Activated B cell treated with CpG ODN at 0.5 μM for 24 hours (primary cell): ENCODE measurements around the gene PI3. TPM values are rescaled to one million over a fixed set of nuclear protein-coding genes. Genes with fewer than 3 reads are reported as not detected.
A peak's percentile ranks its signal among the peaks of the same experiment; 100 is the strongest.

Source experiments
- ATAC-seq: fragments of 200-7000 bp; cut with Tn5 transposase; one replicate; pipeline ENCODE4 v1.10.0; 2021; ENCODE audit warnings: low read depth, mild to moderate bottlenecking, moderate library complexity
- CTCF ChIA-PET: fragments of 350-600 bp; sonication (Branson Sonifier 250); formaldehyde crosslinking; loops from one replicate; lab custom pipeline; 2021; ENCODE audit warnings: antibody characterized with exemption; lab: Charles Lee
- POLR2A ChIA-PET: fragments of 350-600 bp; sonication (Branson Sonifier 250); formaldehyde crosslinking; loops from one replicate; lab custom pipeline; 2021; ENCODE audit warnings: antibody characterized with exemption; lab: Charles Lee
- DNase-seq: peaks from one replicate; pipeline ENCODE4 v3.0.0; 2022
- H3K27ac Mint-ChIP-seq: one replicate; pipeline ENCODE4 v1.8.0; 2020; ENCODE audit warnings: mixed read lengths
- H3K27me3 Mint-ChIP-seq: one replicate; pipeline ENCODE4 v1.8.0; 2021; ENCODE audit warnings: mixed read lengths
- H3K36me3 Mint-ChIP-seq: one replicate; pipeline ENCODE4 v1.8.0; 2021; ENCODE audit warnings: low read depth, mixed read lengths
- H3K4me1 Mint-ChIP-seq: one replicate; pipeline ENCODE4 v1.8.0; 2021; ENCODE audit warnings: mixed read lengths
- H3K4me3 Mint-ChIP-seq: one replicate; pipeline ENCODE4 v1.8.0; 2020; ENCODE audit warnings: mild to moderate bottlenecking, mixed read lengths
- H3K9me3 Mint-ChIP-seq: one replicate; pipeline ENCODE4 v1.8.0; 2020; ENCODE audit warnings: mixed read lengths
- intact Hi-C: fragments of 100-400 bp; cut with micrococcal nuclease; formaldehyde crosslinking; loops from one replicate; pipeline ENCODE4 v1.15.1; 2024
- total RNA-seq: library from RNA; stranded (reverse); gene quantifications from 2 replicates; pipeline ENCODE4 v1.2.3, GENCODE V29; 2022
- TF ChIP-seq, protein P1 (sequence below): fragments of 200-600 bp; IDR thresholded peaks from one replicate; pipeline ENCODE4 v1.8.0; 2022; ENCODE audit warnings: antibody characterized with exemption, mild to moderate bottlenecking

PI3 gene
- total RNA-seq, 1 donor from 2014 or later: not detected

DNA sequence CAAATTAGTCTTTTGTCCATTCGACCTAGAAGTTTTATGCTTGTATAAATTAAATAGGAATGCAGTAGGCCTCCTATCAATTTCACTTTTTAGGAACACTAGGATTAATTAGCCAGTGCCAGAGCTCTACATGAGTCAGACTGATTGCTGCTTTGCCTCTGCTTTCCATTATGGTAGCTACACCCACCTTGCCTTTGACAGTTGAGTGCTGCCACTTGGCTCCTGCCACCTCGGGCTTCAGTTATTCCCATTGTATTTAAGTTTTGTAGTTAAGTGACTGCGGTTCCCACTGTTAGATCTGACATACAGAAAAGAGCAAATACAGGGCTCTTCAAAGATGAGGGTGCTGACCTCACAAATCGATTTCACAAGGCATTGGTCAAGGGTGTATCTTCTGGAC lies 33.9 kb upstream of the PI3 start:
- CTCF ChIA-PET: no interaction called here
- no peaks in the 10 kb centered on the region for H3K36me3 Mint-ChIP-seq
- H3K27ac Mint-ChIP-seq: no peak overlapping the region
- H3K4me1 Mint-ChIP-seq: no peaks in the 10 kb centered on the region
- TF ChIP-seq, protein P1, sequence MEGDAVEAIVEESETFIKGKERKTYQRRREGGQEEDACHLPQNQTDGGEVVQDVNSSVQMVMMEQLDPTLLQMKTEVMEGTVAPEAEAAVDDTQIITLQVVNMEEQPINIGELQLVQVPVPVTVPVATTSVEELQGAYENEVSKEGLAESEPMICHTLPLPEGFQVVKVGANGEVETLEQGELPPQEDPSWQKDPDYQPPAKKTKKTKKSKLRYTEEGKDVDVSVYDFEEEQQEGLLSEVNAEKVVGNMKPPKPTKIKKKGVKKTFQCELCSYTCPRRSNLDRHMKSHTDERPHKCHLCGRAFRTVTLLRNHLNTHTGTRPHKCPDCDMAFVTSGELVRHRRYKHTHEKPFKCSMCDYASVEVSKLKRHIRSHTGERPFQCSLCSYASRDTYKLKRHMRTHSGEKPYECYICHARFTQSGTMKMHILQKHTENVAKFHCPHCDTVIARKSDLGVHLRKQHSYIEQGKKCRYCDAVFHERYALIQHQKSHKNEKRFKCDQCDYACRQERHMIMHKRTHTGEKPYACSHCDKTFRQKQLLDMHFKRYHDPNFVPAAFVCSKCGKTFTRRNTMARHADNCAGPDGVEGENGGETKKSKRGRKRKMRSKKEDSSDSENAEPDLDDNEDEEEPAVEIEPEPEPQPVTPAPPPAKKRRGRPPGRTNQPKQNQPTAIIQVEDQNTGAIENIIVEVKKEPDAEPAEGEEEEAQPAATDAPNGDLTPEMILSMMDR: no peak
- intact Hi-C loops: no loop called here
- no peak overlapping the region for H3K4me3 Mint-ChIP-seq
- POLR2A ChIA-PET: no interaction called here
- DNase-seq: no peak
- ATAC-seq: no peak
- H3K9me3 Mint-ChIP-seq: no peaks in the 10 kb centered on the region
- peaks cover 19% of the 10 kb centered on the region for H3K27me3 Mint-ChIP-seq

DNA sequence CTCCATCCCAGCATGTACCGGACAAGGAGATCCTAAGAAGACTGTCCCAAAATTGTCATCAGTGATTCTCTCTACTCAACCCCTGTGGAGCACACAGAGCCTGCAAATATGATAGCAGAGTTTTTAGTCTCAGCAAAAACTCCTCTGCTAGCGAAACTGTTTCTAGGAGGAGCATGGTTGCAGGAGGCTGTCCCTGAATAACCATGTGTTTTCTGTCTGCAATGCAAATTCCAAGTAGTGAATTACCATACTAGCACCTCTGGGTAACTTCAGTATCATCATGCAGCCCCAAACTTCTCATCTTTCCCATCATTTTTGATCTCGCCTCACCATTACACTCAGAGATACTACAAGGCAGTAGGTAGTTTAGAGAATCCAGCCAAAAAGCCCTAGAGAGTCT lies 25.6 kb upstream of the PI3 start:
- no peaks in the 10 kb centered on the region for H3K9me3 Mint-ChIP-seq
- H3K27ac Mint-ChIP-seq: no peak overlapping the region
- H3K36me3 Mint-ChIP-seq: no peaks in the 10 kb centered on the region
- ATAC-seq (no peak), DNase-seq (no peak)
- no peak overlapping the region for H3K4me3 Mint-ChIP-seq
- intact Hi-C loops: no loop called here
- POLR2A ChIA-PET: no interaction called here
- CTCF ChIA-PET: no interaction called here
- TF ChIP-seq, protein P1: no peak
- peaks cover 28% of the 10 kb centered on the region for H3K27me3 Mint-ChIP-seq
- H3K4me1 Mint-ChIP-seq: peaks cover 5% of the 10 kb centered on the region

DNA sequence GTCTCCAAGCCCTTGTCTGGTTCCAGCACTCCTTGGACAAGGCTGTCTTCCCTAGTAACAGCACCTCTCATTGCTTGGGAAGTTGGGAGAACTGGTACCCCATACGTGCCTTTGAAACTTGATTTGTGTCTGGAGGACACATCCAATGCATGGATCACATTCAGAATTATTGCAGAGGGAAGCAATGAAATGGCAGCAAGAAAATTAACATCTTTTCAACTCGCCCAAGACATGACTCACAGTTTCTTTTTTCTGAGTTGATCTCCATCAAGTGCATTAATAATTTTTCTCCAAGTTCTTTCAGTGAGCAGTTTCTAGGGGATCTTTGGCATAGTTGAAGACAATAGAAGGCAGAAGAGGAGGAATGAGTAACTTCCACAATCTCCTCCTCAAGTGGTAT lies 22.3 kb upstream of the PI3 start:
- TF ChIP-seq, protein P1: no peak
- no peak for ATAC-seq
- H3K9me3 Mint-ChIP-seq: peaks cover 11% of the 10 kb centered on the region

DNA sequence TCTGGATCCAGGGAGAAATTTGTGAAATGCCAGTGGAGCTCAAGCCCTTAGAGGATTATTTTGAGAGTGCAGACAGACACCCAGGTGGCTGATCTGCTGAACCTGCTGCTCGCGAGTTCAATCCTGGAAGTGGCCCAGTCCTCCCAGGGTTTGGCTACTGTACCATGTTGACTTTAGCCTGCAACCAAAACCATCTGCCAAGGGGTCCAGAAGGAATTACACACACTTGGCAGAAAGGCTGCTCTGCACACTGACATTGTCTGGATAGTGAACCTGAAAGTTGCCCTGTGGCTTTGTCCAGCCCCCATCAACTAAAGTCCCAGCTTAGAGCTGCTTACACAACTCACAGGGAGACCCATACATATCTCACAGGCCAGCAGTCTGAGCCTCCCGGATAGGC lies 21.6 kb upstream of the PI3 start:
- Mint-ChIP-seq H3K4me1 (peaks cover 15% of the 10 kb centered on the region), H3K36me3 (peaks cover 3% of the 10 kb centered on the region), H3K27me3 (peaks cover 14% of the 10 kb centered on the region), H3K4me3 (no peak overlapping the region), H3K27ac (no peak overlapping the region), H3K9me3 (peaks cover 15% of the 10 kb centered on the region)
- ATAC-seq (no peak), DNase-seq (no peak)
- POLR2A ChIA-PET: no interaction called here
- intact Hi-C loops: no loop called here
- CTCF ChIA-PET: no interaction called here
- TF ChIP-seq, protein P1: no peak

More for the DNA sequence above, 22.3 kb upstream of the PI3 start:
- intact Hi-C loops: no loop called here
- Mint-ChIP-seq H3K27ac (no peak overlapping the region), H3K4me3 (no peak overlapping the region), H3K4me1 (peaks cover 15% of the 10 kb centered on the region), H3K27me3 (peaks cover 14% of the 10 kb centered on the region), H3K36me3 (peaks cover 3% of the 10 kb centered on the region)
- CTCF ChIA-PET: no interaction called here
- DNase-seq: no peak
- POLR2A ChIA-PET: no interaction called here

GRCh38 chr20:45153752-45154151 lies 20.9 kb upstream of the PI3 start:
- intact Hi-C loops: no loop called here
- H3K4me1 Mint-ChIP-seq: peaks cover 15% of the 10 kb centered on the region
- H3K9me3 Mint-ChIP-seq: peaks cover 20% of the 10 kb centered on the region
- H3K27me3 Mint-ChIP-seq: peaks cover 13% of the 10 kb centered on the region
- ChIA-PET CTCF (no interaction called here), POLR2A (no interaction called here)
- DNase-seq (no peak), ATAC-seq (peak; percentile 71)
- H3K36me3 Mint-ChIP-seq: peaks cover 3% of the 10 kb centered on the region
- H3K4me3 Mint-ChIP-seq: no peak overlapping the region
- TF ChIP-seq, protein P1: no peak
- no peak overlapping the region for H3K27ac Mint-ChIP-seq
